ENCODE results near the gene ARHGEF6.
"Not testable (repeated sequence)": the region's sequence is repeated elsewhere in the genome, so short reads cannot be mapped to it uniquely, and the experiment has no call there.

ARHGEF6 gene

GRCh38 chrX:136780763-136781162, at the start of gene ARHGEF6:
Gene ARHGEF6, minus strand, starts transcription at chrX:136780932. Its CDS starts 50 bp downstream, at chrX:136780882.
- DNase-seq (ENCODE audit: low read depth in 2 of 2), result no peak

GRCh38 chrX:136829413-136829812, 48.7 kb upstream of the ARHGEF6 start:
- no peak for DNase-seq (ENCODE audit: low read depth in 2 of 2)

- no peak for DNase-seq (ENCODE audit: low read depth in 2 of 2)
Observed at GRCh38 chrX:136828830-136829229, 48.1 kb upstream of the ARHGEF6 start.

GRCh38 chrX:136827026-136827425, 46.3 kb upstream of the ARHGEF6 start:
- no peak for DNase-seq (ENCODE audit: low read depth in 2 of 2)

- DNase-seq (ENCODE audit: low read depth in 2 of 2), result no peak
Observed at GRCh38 chrX:136825771-136826170, 45.0 kb upstream of the ARHGEF6 start.

- no peak for DNase-seq (ENCODE audit: low read depth in 2 of 2)
Observed at GRCh38 chrX:136823175-136823574, 42.4 kb upstream of the ARHGEF6 start.

GRCh38 chrX:136822337-136823095, 41.8 kb upstream of the ARHGEF6 start:
- no peak for DNase-seq (ENCODE audit: low read depth in 2 of 2)

GRCh38 chrX:136819756-136820155, 39.0 kb upstream of the ARHGEF6 start:
- DNase-seq (ENCODE audit: low read depth in 2 of 2), result not testable (repeated sequence)

GRCh38 chrX:136819031-136819703, 38.4 kb upstream of the ARHGEF6 start:
- no peak for DNase-seq (ENCODE audit: low read depth in 2 of 2)

GRCh38 chrX:136816975-136817374, 36.2 kb upstream of the ARHGEF6 start:
- DNase-seq (ENCODE audit: low read depth in 2 of 2), result no peak

GRCh38 chrX:136814847-136815750, 34.4 kb upstream of the ARHGEF6 start:
- no peak for DNase-seq (ENCODE audit: low read depth in 2 of 2)

- no peak for DNase-seq (ENCODE audit: low read depth in 2 of 2)
Observed at GRCh38 chrX:136812286-136812685, 31.6 kb upstream of the ARHGEF6 start.

GRCh38 chrX:136810493-136810892, 29.8 kb upstream of the ARHGEF6 start:
- no peak for DNase-seq (ENCODE audit: low read depth in 2 of 2)

GRCh38 chrX:136806891-136807410, 26.2 kb upstream of the ARHGEF6 start:
- no peak for DNase-seq (ENCODE audit: low read depth in 2 of 2)

- no peak for DNase-seq (ENCODE audit: low read depth in 2 of 2)
Observed at GRCh38 chrX:136802515-136802914, 21.8 kb upstream of the ARHGEF6 start.

- no peak for DNase-seq (ENCODE audit: low read depth in 2 of 2)
Observed at GRCh38 chrX:136797787-136798186, 17.1 kb upstream of the ARHGEF6 start.

- DNase-seq (ENCODE audit: low read depth in 2 of 2), result not testable (repeated sequence)
Observed at GRCh38 chrX:136795132-136795531, 14.4 kb upstream of the ARHGEF6 start.

GRCh38 chrX:136794660-136795059, 13.9 kb upstream of the ARHGEF6 start:
- not testable (repeated sequence) for DNase-seq (ENCODE audit: low read depth in 2 of 2)

GRCh38 chrX:136794080-136794479, 13.3 kb upstream of the ARHGEF6 start:
- DNase-seq (ENCODE audit: low read depth in 2 of 2), result no peak

- no peak for DNase-seq (ENCODE audit: low read depth in 2 of 2)
Observed at GRCh38 chrX:136789856-136790255, 9.1 kb upstream of the ARHGEF6 start.

- DNase-seq (ENCODE audit: low read depth in 2 of 2), result no peak
Observed at GRCh38 chrX:136784231-136784630, 3.5 kb upstream of the ARHGEF6 start.

GRCh38 chrX:136783159-136783558, 2.4 kb upstream of the ARHGEF6 start:
- no peak for DNase-seq (ENCODE audit: low read depth in 2 of 2)
